Measurements from ENCODE around the gene GRAP2. TPM values are rescaled to one million over a fixed set of nuclear protein-coding genes. Genes with fewer than 3 reads are reported as not detected.

Gene GRAP2
- total and polyA plus RNA-seq, 2 donors (not counting 3 experiments of a cell fraction or from before 2014, with no cell fraction given) = 0.04 TPM; not detected in 1

GRCh38 chr22:40019100-40019499 lies 118.2 kb downstream of the GRAP2 start:
- Histone ChIP-seq H3K27me3 (ENCODE audit: control insufficient read depth in 2 of 2, insufficient read depth in 2 of 2, low read length in 2 of 2) (peaks cover 2 to 4% of the 10 kb centered on the region in 2 experiments), H3K9me1 (replicated peaks; ENCODE audit: control insufficient read depth, extremely low read depth, insufficient read depth, low read length) (no peaks in the 10 kb centered on the region), H3K4me1 (ENCODE audit: control insufficient read depth, extremely low read depth, insufficient read depth, low read length) (no peaks in the 10 kb centered on the region), H3K4me2 (ENCODE audit: insufficient read depth, low read length) (no peak overlapping the region), H4K20me1 (replicated peaks; ENCODE audit: control insufficient read depth, extremely low read depth, insufficient read depth, low read length) (no peaks in the 10 kb centered on the region), H3K9ac (replicated peaks; ENCODE audit: extremely low read depth, insufficient read depth, low read length) (no peak overlapping the region), H3K79me2 (ENCODE audit: control insufficient read depth, insufficient read depth, low read length) (no peaks in the 10 kb centered on the region), H2AFZ (ENCODE audit: low read depth, low read length) (no peak overlapping the region), H3K4me3 (replicated peaks in 1 of 3; ENCODE audit: insufficient read depth in 1 of 3, low read depth in 1 of 3, low read length in 3 of 3) (no peak overlapping the region), H3K27ac (ENCODE audit: insufficient read depth, low read depth, low read length) (no peak overlapping the region), H3K36me3 (ENCODE audit: control insufficient read depth in 2 of 2, extremely low read depth in 1 of 2, insufficient read depth in 2 of 2, low read length in 2 of 2) (no peaks in the 10 kb centered on the region), H3K9me3 (replicated peaks; ENCODE audit: control insufficient read depth, insufficient read depth, low read length) (no peaks in the 10 kb centered on the region)
- dilution Hi-C loops (cut with MboI; ENCODE audit: extremely low pct_ligation_motif_present, low sequenced_read_pairs) (loop anchor here (25.0 kb wide), 1 partner anchor 457 kb away; the partner anchor contains the start of gene CACNA1I), intact Hi-C loops (cut with micrococcal nuclease) (no loop called here)
- DNase-seq (ENCODE audit: low read depth, low spot score) (no peak), FAIRE-seq (no peak)
- ChIA-PET POLR2A (no interaction called here), CTCF (interaction anchor here (0.7 kb wide), 1 partner anchor 226 kb away, joined by 3 read pairs; no protein-coding TSS in a partner anchor)
- no peak for TF ChIP-seq CTCF (IDR thresholded peaks at IDR 0.05; ENCODE audit: extremely low read depth in 1 of 2, insufficient read depth in 1 of 2, low read depth in 1 of 2, low read length in 2 of 2)
- no peak for TF ChIP-seq MAX (IDR thresholded peaks at IDR 0.05; ENCODE audit: insufficient read depth, insufficient read length)
- no peak for TF ChIP-seq POLR2A (IDR thresholded peaks at IDR 0.05; ENCODE audit: low read depth, low read length)
- no peak for TF ChIP-seq EZH2 (IDR thresholded peaks at IDR 0.05; ENCODE audit: borderline replicate concordance, low read depth, low read length, severe bottlenecking)
- TF ChIP-seq FOS (IDR thresholded peaks at IDR 0.05; ENCODE audit: borderline replicate concordance, insufficient read depth, low read length) = no peak
- no peak for TF ChIP-seq GATA2 (IDR thresholded peaks at IDR 0.05; ENCODE audit: insufficient read depth, insufficient read length, low read depth, low read length)
- TF ChIP-seq JUN (IDR thresholded peaks at IDR 0.05; ENCODE audit: borderline replicate concordance, insufficient read depth, insufficient read length, low read depth) = no peak
- TF ChIP-seq MYC (IDR thresholded peaks at IDR 0.05; ENCODE audit: low read depth, low read length) = no peak
- TF ChIP-seq POLR2AphosphoS5 (IDR thresholded peaks at IDR 0.05; ENCODE audit: insufficient read depth, low read depth, low read length) = no peak
- no TSS peak for BruUV-seq (replicated peaks)

Data from endothelial cell of umbilical vein (primary cell).